Measurements from ENCODE around the gene CGB7.
A peak's percentile ranks its signal among the peaks of the same experiment; 100 is the strongest.

CGB7 gene

GRCh38 chr19:49084206-49085019, 26.9 kb upstream of the CGB7 start (continued):
- TF ChIP-seq PRDM10 (tag by site-specific recombination; IDR thresholded peaks at IDR 0.05) (no peak), ZNF274 (IDR thresholded peaks at IDR 0.05; ENCODE audit: low read length) (no peak), ZNF274 (tag by site-specific recombination; IDR thresholded peaks at IDR 0.05; ENCODE audit: borderline replicate concordance) (no peak), ZBTB44 (tag by site-specific recombination; IDR thresholded peaks at IDR 0.05) (no peak), ZSCAN30 (tag by site-specific recombination; IDR thresholded peaks at IDR 0.05) (peak; percentile 59; the same call in 1 of the 2 replicates), ZNF548 (tag by site-specific recombination; IDR thresholded peaks at IDR 0.05) (no peak), ZBTB49 (tag by site-specific recombination; IDR thresholded peaks at IDR 0.05; ENCODE audit: low read depth) (no peak), ZIC2 (tag by site-specific recombination; IDR thresholded peaks at IDR 0.05) (no peak), ZNF544 (tag by site-specific recombination; IDR thresholded peaks at IDR 0.05) (no peak), ZNF335 (tag by site-specific recombination; conservative IDR thresholded peaks at IDR 0.05) (no peak; the same call in 1 of the 2 replicates), ZNF664 (tag by site-specific recombination; IDR thresholded peaks at IDR 0.05) (peak; percentile 72; the same call in 1 of the 2 replicates), ATF2 (tag by site-specific recombination; IDR thresholded peaks at IDR 0.05; ENCODE audit: low read depth) (no peak), ZNF426 (tag by site-specific recombination; IDR thresholded peaks at IDR 0.05) (no peak), MYNN (tag by site-specific recombination; IDR thresholded peaks at IDR 0.05; ENCODE audit: borderline replicate concordance) (no peak), ZNF37A (tag by site-specific recombination; IDR thresholded peaks at IDR 0.05) (no peak), ZXDB (tag by site-specific recombination; IDR thresholded peaks at IDR 0.05) (no peak), ZNF704 (tag by site-specific recombination; IDR thresholded peaks at IDR 0.05) (no peak), HOXC10 (CRISPR knock-in tag; IDR thresholded peaks at IDR 0.05) (no peak), EGR2 (tag by site-specific recombination; IDR thresholded peaks at IDR 0.05; ENCODE audit: low read depth) (no peak), ZNF560 (tag by site-specific recombination; IDR thresholded peaks at IDR 0.05; ENCODE audit: borderline replicate concordance) (no peak), ZSCAN4 (tag by site-specific recombination; IDR thresholded peaks at IDR 0.05) (peak; percentile 27; the same call in 1 of the 2 replicates), ZNF362 (tag by site-specific recombination; IDR thresholded peaks at IDR 0.05) (no peak), ZNF157 (tag by site-specific recombination; IDR thresholded peaks at IDR 0.05) (no peak), ZNF701 (tag by site-specific recombination; IDR thresholded peaks at IDR 0.05) (no peak), ZNF214 (tag by site-specific recombination; IDR thresholded peaks at IDR 0.05; ENCODE audit: borderline replicate concordance) (no peak), ZNF155 (tag by site-specific recombination; IDR thresholded peaks at IDR 0.05) (no peak)

Data from HEK293 (cell line).